Measurements from ENCODE around the gene MAFF.

Gene MAFF

DNA sequence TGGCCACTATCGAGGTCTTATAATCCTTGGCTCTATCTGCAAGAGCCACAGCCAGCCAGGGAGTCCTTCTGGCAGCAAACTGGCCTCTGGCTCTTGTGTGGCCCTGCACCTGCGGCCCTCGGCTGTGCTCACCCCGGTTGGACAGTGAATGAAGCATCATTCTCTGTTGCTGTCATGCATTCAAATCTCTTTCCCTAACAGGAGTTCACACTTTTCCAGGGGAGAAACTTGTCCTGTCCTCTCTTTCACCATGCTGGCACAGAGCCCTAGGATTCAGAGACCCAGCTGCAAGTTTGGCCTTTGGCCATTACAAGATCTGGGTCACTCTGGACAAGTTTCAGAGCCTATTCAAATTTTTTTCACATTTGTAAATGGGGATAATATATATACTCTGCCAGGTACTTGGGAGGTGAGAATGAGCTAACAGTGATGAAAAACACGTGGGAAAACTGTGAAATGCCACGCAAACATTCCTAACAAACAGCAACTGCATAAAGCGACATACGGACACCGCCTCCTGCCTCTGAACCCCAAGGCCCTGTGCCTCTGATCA is 36.8 kb downstream of the MAFF start:
- Histone ChIP-seq H3K23ac (ENCODE audit: low read length in 2 of 2) (no peak overlapping the region), H3K27me3 (ENCODE audit: control insufficient read depth in 1 of 2, insufficient read depth in 1 of 2, low read length in 2 of 2) (no peaks in the 10 kb centered on the region), H3K4me2 (ENCODE audit: low read length, poor library complexity, severe bottlenecking) (no peak overlapping the region), H2AFZ (ENCODE audit: low read depth, low read length) (no peak overlapping the region), H4K8ac (ENCODE audit: low read length) (peak overlapping the region; percentile 16), H2BK5ac (ENCODE audit: low read depth, low read length, poor library complexity, severe bottlenecking) (no peak overlapping the region), H3K9ac (ENCODE audit: low read length) (peak overlapping the region; percentile 77), H2AK5ac (ENCODE audit: low read length, severe bottlenecking) (no peak overlapping the region), H3K4me3 (ENCODE audit: insufficient read depth in 1 of 2, low read depth in 1 of 2, low read length in 2 of 2) (peak overlapping the region in 1 of 2 experiments; percentile 35), H2BK12ac (ENCODE audit: low read length in 2 of 2) (peak overlapping the region; percentile 37 to 55), H3K4me1 (ENCODE audit: control insufficient read depth, insufficient read depth, low read depth, low read length) (peaks cover 29% of the 10 kb centered on the region), H2BK120ac (ENCODE audit: low read depth, low read length) (peak overlapping the region; percentile 34), H3K4ac (ENCODE audit: low read depth in 1 of 2, low read length in 2 of 2) (peak overlapping the region in 1 of 2 experiments; percentile 32), H3K18ac (ENCODE audit: low read depth in 1 of 2, low read length in 2 of 2) (peak overlapping the region in 1 of 2 experiments; percentile 67), H4K91ac (ENCODE audit: low read length) (peak overlapping the region; percentile 44), H3K27ac (ENCODE audit: low read length, poor library complexity, severe bottlenecking) (no peak overlapping the region), H3K9me3 (ENCODE audit: control insufficient read depth, low read length) (no peaks in the 10 kb centered on the region), H2BK15ac (ENCODE audit: low read depth, poor library complexity, severe bottlenecking) (no peak overlapping the region), H3K14ac (ENCODE audit: low read length in 2 of 2) (peak overlapping the region in 1 of 2 experiments; percentile 61), H3K79me1 (replicated peaks; ENCODE audit: low read length, poor library complexity, severe bottlenecking) (peaks cover 41% of the 10 kb centered on the region), H3K36me3 (ENCODE audit: control insufficient read depth in 1 of 2, insufficient read depth in 2 of 2, low read depth in 1 of 2, low read length in 2 of 2) (peaks cover 48 to 49% of the 10 kb centered on the region in 2 experiments)
- WGBS, result 95% methylated on average over 9 of the region's 9 CpGs
- DNase-seq, result no peak

DNA sequence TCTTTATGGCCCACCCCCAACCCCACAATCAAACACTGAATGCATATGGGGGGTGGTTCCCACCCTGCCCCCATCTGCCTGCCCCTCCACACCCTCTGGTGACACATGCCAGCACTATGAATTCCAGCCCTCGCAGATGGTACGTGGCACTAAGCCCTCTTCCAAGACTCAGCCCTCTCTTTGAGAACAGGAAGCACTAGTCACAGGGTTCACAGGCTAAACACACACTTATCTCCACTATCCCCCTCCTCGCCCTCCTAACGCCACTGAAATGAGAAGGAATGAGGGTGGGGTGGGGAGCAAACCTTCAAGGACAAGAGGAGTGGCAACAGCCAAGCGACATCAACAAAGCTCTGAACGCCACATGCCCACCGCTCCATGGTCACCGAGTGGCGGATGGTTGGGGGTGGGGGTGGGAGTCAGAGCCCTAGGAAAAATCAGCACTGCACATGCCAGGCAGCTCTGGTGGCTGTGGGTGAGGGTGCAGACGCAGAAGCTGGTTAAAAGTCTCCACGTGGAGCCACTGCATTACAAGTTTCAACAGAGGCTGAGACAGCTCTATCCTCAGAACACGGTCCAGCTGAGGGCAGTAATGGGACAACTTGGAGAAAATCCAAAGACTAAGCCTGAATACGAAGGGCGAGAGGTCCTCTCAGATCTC is 37.4 kb downstream of the MAFF start:
- Histone ChIP-seq H2BK15ac (ENCODE audit: low read depth, poor library complexity, severe bottlenecking) (no peak overlapping the region), H3K4me2 (ENCODE audit: low read length, poor library complexity, severe bottlenecking) (no peak overlapping the region), H3K4me3 (ENCODE audit: insufficient read depth in 1 of 2, low read depth in 1 of 2, low read length in 2 of 2) (peak overlapping the region in 1 of 2 experiments; percentile 21), H3K27me3 (ENCODE audit: control insufficient read depth in 1 of 2, insufficient read depth in 1 of 2, low read length in 2 of 2) (no peaks in the 10 kb centered on the region), H3K79me1 (replicated peaks; ENCODE audit: low read length, poor library complexity, severe bottlenecking) (peaks cover 42% of the 10 kb centered on the region), H2BK12ac (ENCODE audit: low read length in 2 of 2) (peak overlapping the region; percentile 55 to 68), H2AK5ac (ENCODE audit: low read length, severe bottlenecking) (no peak overlapping the region), H3K18ac (ENCODE audit: low read depth in 1 of 2, low read length in 2 of 2) (peak overlapping the region in 1 of 2 experiments; percentile 44), H3K14ac (ENCODE audit: low read length in 2 of 2) (no peak overlapping the region), H2BK120ac (ENCODE audit: low read depth, low read length) (peak overlapping the region; percentile 34), H3K27ac (ENCODE audit: low read length, poor library complexity, severe bottlenecking) (peak overlapping the region; percentile 6), H2AFZ (ENCODE audit: low read depth, low read length) (no peak overlapping the region), H3K36me3 (ENCODE audit: control insufficient read depth in 1 of 2, insufficient read depth in 2 of 2, low read depth in 1 of 2, low read length in 2 of 2) (peaks cover 49 to 50% of the 10 kb centered on the region in 2 experiments), H2BK5ac (ENCODE audit: low read depth, low read length, poor library complexity, severe bottlenecking) (no peak overlapping the region), H3K23ac (ENCODE audit: low read length in 2 of 2) (no peak overlapping the region), H4K8ac (ENCODE audit: low read length) (peak overlapping the region; percentile 33), H4K91ac (ENCODE audit: low read length) (peak overlapping the region; percentile 5), H3K4ac (ENCODE audit: low read depth in 1 of 2, low read length in 2 of 2) (peak overlapping the region in 1 of 2 experiments; percentile 34), H3K9me3 (ENCODE audit: control insufficient read depth, low read length) (no peaks in the 10 kb centered on the region), H3K4me1 (ENCODE audit: control insufficient read depth, insufficient read depth, low read depth, low read length) (peaks cover 29% of the 10 kb centered on the region), H3K9ac (ENCODE audit: low read length) (peak overlapping the region; percentile 77)
- WGBS, result 49% methylated on average over 10 of the region's 14 CpGs
- peak; percentile 87 for DNase-seq

GRCh38 chr22:38240734-38241252 is 39.0 kb downstream of the MAFF start:
- Histone ChIP-seq H2BK15ac (ENCODE audit: low read depth, poor library complexity, severe bottlenecking) (no peak overlapping the region), H3K18ac (ENCODE audit: low read depth in 1 of 2, low read length in 2 of 2) (peak overlapping the region in 1 of 2 experiments; percentile 25), H3K23ac (ENCODE audit: low read length in 2 of 2) (no peak overlapping the region), H3K4me3 (ENCODE audit: insufficient read depth in 1 of 2, low read depth in 1 of 2, low read length in 2 of 2) (no peak overlapping the region), H3K9me3 (ENCODE audit: control insufficient read depth, low read length) (no peaks in the 10 kb centered on the region), H3K27ac (ENCODE audit: low read length, poor library complexity, severe bottlenecking) (peak overlapping the region; percentile 71), H3K4me2 (ENCODE audit: low read length, poor library complexity, severe bottlenecking) (no peak overlapping the region), H3K9ac (ENCODE audit: low read length) (peak overlapping the region; percentile 25), H2AFZ (ENCODE audit: low read depth, low read length) (no peak overlapping the region), H2AK5ac (ENCODE audit: low read length, severe bottlenecking) (no peak overlapping the region), H3K14ac (ENCODE audit: low read length in 2 of 2) (no peak overlapping the region), H2BK5ac (ENCODE audit: low read depth, low read length, poor library complexity, severe bottlenecking) (no peak overlapping the region), H4K8ac (ENCODE audit: low read length) (no peak overlapping the region), H3K4ac (ENCODE audit: low read depth in 1 of 2, low read length in 2 of 2) (no peak overlapping the region), H3K79me1 (replicated peaks; ENCODE audit: low read length, poor library complexity, severe bottlenecking) (peaks cover 36% of the 10 kb centered on the region), H3K36me3 (ENCODE audit: control insufficient read depth in 1 of 2, insufficient read depth in 2 of 2, low read depth in 1 of 2, low read length in 2 of 2) (peaks cover 43 to 48% of the 10 kb centered on the region in 2 experiments), H2BK120ac (ENCODE audit: low read depth, low read length) (no peak overlapping the region), H3K4me1 (ENCODE audit: control insufficient read depth, insufficient read depth, low read depth, low read length) (peaks cover 32% of the 10 kb centered on the region), H4K91ac (ENCODE audit: low read length) (no peak overlapping the region), H3K27me3 (ENCODE audit: control insufficient read depth in 1 of 2, insufficient read depth in 1 of 2, low read length in 2 of 2) (no peaks in the 10 kb centered on the region), H2BK12ac (ENCODE audit: low read length in 2 of 2) (no peak overlapping the region)
- peak; percentile 94 for DNase-seq
- WGBS, result 10% methylated on average over 6 of the region's 6 CpGs

DNA sequence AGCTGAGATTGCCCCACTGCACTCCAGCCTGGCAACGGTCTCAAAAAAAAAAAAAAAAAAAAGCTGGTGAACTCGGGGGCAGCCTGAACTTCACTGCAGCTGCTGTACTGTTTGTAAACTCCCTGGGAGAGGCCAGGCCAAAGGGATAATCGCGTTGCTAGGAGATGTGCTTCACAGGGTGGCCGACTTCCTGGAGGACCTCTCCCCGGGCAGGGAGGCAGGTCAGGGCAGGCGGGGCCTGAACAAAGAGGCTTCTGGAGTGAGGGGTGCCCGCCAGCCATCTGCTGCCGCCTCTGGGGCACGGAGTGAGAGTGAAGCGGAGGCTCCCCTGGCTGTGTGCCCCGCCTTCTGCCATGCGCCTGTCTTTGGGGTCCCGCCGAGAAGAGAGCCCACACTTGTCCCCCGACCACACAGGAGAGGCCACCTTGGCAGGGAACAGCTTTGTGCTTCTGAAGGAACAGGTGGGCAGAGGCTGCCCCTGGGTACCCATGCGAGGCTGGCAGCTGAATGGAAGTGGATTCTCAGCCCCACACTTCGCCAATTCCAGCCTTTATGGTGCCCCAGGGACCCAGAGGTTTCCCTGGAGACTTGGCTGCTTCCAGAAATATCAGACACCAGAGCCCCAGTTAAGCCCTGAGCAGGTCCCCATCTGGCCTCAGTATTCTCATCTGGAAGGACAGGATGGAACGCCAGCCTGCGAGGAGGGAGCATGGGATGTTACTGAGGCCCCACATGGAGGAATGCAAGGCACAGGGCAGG is 41.4 kb downstream of the MAFF start:
- Histone ChIP-seq H3K18ac (ENCODE audit: low read depth in 1 of 2, low read length in 2 of 2) (peak overlapping the region; percentile 6 to 73), H3K36me3 (ENCODE audit: control insufficient read depth in 1 of 2, insufficient read depth in 2 of 2, low read depth in 1 of 2, low read length in 2 of 2) (peaks cover 44 to 49% of the 10 kb centered on the region in 2 experiments), H3K4me3 (ENCODE audit: insufficient read depth in 1 of 2, low read depth in 1 of 2, low read length in 2 of 2) (no peak overlapping the region), H3K14ac (ENCODE audit: low read length in 2 of 2) (no peak overlapping the region), H3K9ac (ENCODE audit: low read length) (no peak overlapping the region), H3K27ac (ENCODE audit: low read length, poor library complexity, severe bottlenecking) (no peak overlapping the region), H3K23ac (ENCODE audit: low read length in 2 of 2) (no peak overlapping the region), H4K8ac (ENCODE audit: low read length) (no peak overlapping the region), H3K4ac (ENCODE audit: low read depth in 1 of 2, low read length in 2 of 2) (peak overlapping the region in 1 of 2 experiments; percentile 3), H2BK120ac (ENCODE audit: low read depth, low read length) (peak overlapping the region; percentile 29), H2BK12ac (ENCODE audit: low read length in 2 of 2) (no peak overlapping the region), H3K27me3 (ENCODE audit: control insufficient read depth in 1 of 2, insufficient read depth in 1 of 2, low read length in 2 of 2) (no peaks in the 10 kb centered on the region), H2BK15ac (ENCODE audit: low read depth, poor library complexity, severe bottlenecking) (no peak overlapping the region), H3K4me1 (ENCODE audit: control insufficient read depth, insufficient read depth, low read depth, low read length) (peaks cover 37% of the 10 kb centered on the region), H3K9me3 (ENCODE audit: control insufficient read depth, low read length) (no peaks in the 10 kb centered on the region), H2AFZ (ENCODE audit: low read depth, low read length) (no peak overlapping the region), H4K91ac (ENCODE audit: low read length) (peak overlapping the region; percentile 67), H3K4me2 (ENCODE audit: low read length, poor library complexity, severe bottlenecking) (no peak overlapping the region), H3K79me1 (replicated peaks; ENCODE audit: low read length, poor library complexity, severe bottlenecking) (peaks cover 38% of the 10 kb centered on the region), H2AK5ac (ENCODE audit: low read length, severe bottlenecking) (no peak overlapping the region), H2BK5ac (ENCODE audit: low read depth, low read length, poor library complexity, severe bottlenecking) (no peak overlapping the region)
- DNase-seq, result peak; percentile 92
- WGBS, result 62% methylated on average over 20 of the region's 20 CpGs

Measured in mesenchymal stem cell (in vitro differentiated cells and primary cell).